H9 (cell line): Measurements from ENCODE around the gene ABCA6. TPM values are rescaled to one million over a fixed set of nuclear protein-coding genes. Genes with fewer than 3 reads are reported as not detected.

Experiments used
- DNase-seq: peaks from one replicate; pipeline ENCODE4 v3.0.0-alpha.2; 2017
- H2AFZ ChIP-seq: one replicate; pipeline ENCODE4 v1.6.1; 2013; ENCODE audit warnings: mild to moderate bottlenecking, low read length, control low read depth, moderate library complexity
- H2AK5ac ChIP-seq: 2 replicates; pipeline ENCODE4 v1.6.1; 2013; ENCODE audit warnings: low read length, control low read depth, mixed read lengths; ENCODE audit not compliant: insufficient read length
- H2BK120ac ChIP-seq: one replicate; pipeline ENCODE4 v1.6.1; 2013; ENCODE audit warnings: low read depth, mild to moderate bottlenecking, low read length, control low read depth, inconsistent platforms; ENCODE audit not compliant: poor library complexity, severe bottlenecking
- H2BK12ac ChIP-seq: 2 replicates; pipeline ENCODE4 v1.6.1; 2013; ENCODE audit warnings: low read length, control low read depth, mixed read lengths, low read depth; ENCODE audit not compliant: insufficient read length
- H2BK15ac ChIP-seq: 2 replicates; pipeline ENCODE4 v1.6.1; 2013; ENCODE audit warnings: low read depth, low read length, control low read depth
- H2BK20ac ChIP-seq: one replicate; pipeline ENCODE4 v1.6.1; 2013; ENCODE audit warnings: low read depth, mild to moderate bottlenecking, low read length, control low read depth, inconsistent platforms; ENCODE audit not compliant: poor library complexity, severe bottlenecking
- H2BK5ac ChIP-seq: 2 replicates; pipeline ENCODE4 v1.6.1; 2013; ENCODE audit warnings: low read length, control low read depth, mixed read lengths; ENCODE audit not compliant: insufficient read length
- H3K14ac ChIP-seq: 2 replicates; pipeline ENCODE4 v1.6.1; 2013; ENCODE audit warnings: low read length, control low read depth; ENCODE audit not compliant: insufficient read depth
- H3K18ac ChIP-seq: 2 replicates; pipeline ENCODE4 v1.6.1; 2013; ENCODE audit warnings: low read depth, mild to moderate bottlenecking, mixed read lengths, low read length, control low read depth; ENCODE audit not compliant: insufficient read length
- H3K23ac ChIP-seq: 2 replicates; pipeline ENCODE4 v1.6.1; 2013; ENCODE audit warnings: low read length, control low read depth, mixed read lengths, low read depth; ENCODE audit not compliant: insufficient read length
- H3K23me2 ChIP-seq: 2 replicates; pipeline ENCODE4 v1.6.1; 2013; ENCODE audit warnings: low read depth, mild to moderate bottlenecking, mixed read lengths, low read length, control low read depth; ENCODE audit not compliant: insufficient read length, poor library complexity, severe bottlenecking
- H3K27ac ChIP-seq: 2 replicates; pipeline ENCODE4 v1.5.1; 2013; ENCODE audit warnings: low read length, control low read depth, mixed read lengths, low read depth; ENCODE audit not compliant: insufficient read length
- H3K27me3 ChIP-seq: 2 replicates; pipeline ENCODE4 v1.6.1; 2013; ENCODE audit warnings: low read length, control low read depth, inconsistent platforms; ENCODE audit not compliant: insufficient read depth
- H3K4ac ChIP-seq: 2 replicates; pipeline ENCODE4 v1.6.1; 2013; ENCODE audit warnings: low read depth, mild to moderate bottlenecking, control low read depth, inconsistent platforms, low read length, moderate library complexity
- H3K4me1 ChIP-seq: 2 replicates; pipeline ENCODE4 v1.6.1; 2013; ENCODE audit warnings: low read length, control low read depth, inconsistent platforms; ENCODE audit not compliant: insufficient read depth
- H3K4me2 ChIP-seq: 2 replicates; pipeline ENCODE4 v1.6.1; 2013; ENCODE audit warnings: low read length, control low read depth, mixed read lengths; ENCODE audit not compliant: insufficient read length, insufficient read depth
- H3K56ac ChIP-seq: 2 replicates; pipeline ENCODE4 v1.6.1; 2013; ENCODE audit warnings: low read depth, mild to moderate bottlenecking, mixed read lengths, low read length, control low read depth; ENCODE audit not compliant: insufficient read length
- H3K79me1 ChIP-seq: 2 replicates; pipeline ENCODE4 v1.6.1; 2013; ENCODE audit warnings: low read depth, mild to moderate bottlenecking, moderate library complexity, low read length, control low read depth, inconsistent platforms; ENCODE audit not compliant: insufficient read depth, poor library complexity, severe bottlenecking
- H3K79me2 ChIP-seq: 2 replicates; pipeline ENCODE4 v1.6.1; 2013; ENCODE audit warnings: low read length, control low read depth, inconsistent platforms; ENCODE audit not compliant: insufficient read depth
- H3K9ac ChIP-seq: 2 replicates; pipeline ENCODE4 v1.6.1; 2013; ENCODE audit warnings: low read length, control low read depth, mixed read lengths; ENCODE audit not compliant: insufficient read length; ENCODE audit errors: extremely low read depth
- H3K9me3 ChIP-seq: one replicate; pipeline ENCODE4 v1.6.1; 2013; ENCODE audit warnings: low read depth, low read length, inconsistent platforms; ENCODE audit not compliant: control insufficient read depth
- H3T11ph ChIP-seq: one replicate; pipeline ENCODE4 v1.6.1; 2013; ENCODE audit warnings: mild to moderate bottlenecking, low read length, control low read depth, inconsistent platforms
- H4K20me1 ChIP-seq: one replicate; pipeline ENCODE4 v1.6.1; 2013; ENCODE audit not compliant: control insufficient read depth, insufficient read length, insufficient read depth
- H4K5ac ChIP-seq: 2 replicates; pipeline ENCODE4 v1.6.1; 2013; ENCODE audit warnings: low read depth, mild to moderate bottlenecking, mixed read lengths, low read length, control low read depth; ENCODE audit not compliant: insufficient read length
- H4K8ac ChIP-seq: replicated peaks from 2 replicates; pipeline ENCODE4 v1.6.1; 2013; ENCODE audit warnings: low read length, control low read depth, mixed read lengths, low read depth; ENCODE audit not compliant: insufficient read length
- H4K91ac ChIP-seq: 2 replicates; pipeline ENCODE4 v1.6.1; 2013; ENCODE audit warnings: low read depth, mild to moderate bottlenecking, moderate library complexity, mixed read lengths, low read length, control low read depth; ENCODE audit not compliant: insufficient read length
- H3K27ac Mint-ChIP-seq, 3 experiments: 2 replicates in 2 of 3; 3 replicates in 1 of 3; pipeline ENCODE4 v1.8.0; 2020 to 2021; ENCODE audit warnings: mixed read lengths in 3 of 3, mild to moderate bottlenecking in 1 of 3, moderate library complexity in 1 of 3
- H3K27me3 Mint-ChIP-seq: 2 replicates; pipeline ENCODE4 v1.8.0; 2021; ENCODE audit warnings: low read depth, mild to moderate bottlenecking, moderate library complexity, mixed read lengths
- H3K36me3 Mint-ChIP-seq, 3 experiments: 2 replicates in 2 of 3; 3 replicates in 1 of 3; pipeline ENCODE4 v1.8.0; 2020 to 2021; ENCODE audit warnings: low read depth in 3 of 3, mixed read lengths in 3 of 3; ENCODE audit not compliant: insufficient read depth in 1 of 3
- H3K4me1 Mint-ChIP-seq, 2 experiments: 2 replicates each; pipeline ENCODE4 v1.8.0; 2020; ENCODE audit warnings: mixed read lengths in 2 of 2
- H3K4me3 Mint-ChIP-seq, 2 experiments: 2 replicates in 1 of 2; 3 replicates in 1 of 2; pipeline ENCODE4 v1.8.0; 2020 to 2021; ENCODE audit warnings: mild to moderate bottlenecking in 2 of 2, mixed read lengths in 2 of 2, moderate library complexity in 1 of 2
- H3K9me3 Mint-ChIP-seq, 2 experiments: 2 replicates in 1 of 2; 3 replicates in 1 of 2; pipeline ENCODE4 v1.8.0; 2020; ENCODE audit warnings: mild to moderate bottlenecking in 2 of 2, mixed read lengths in 2 of 2, moderate library complexity in 1 of 2
- CTCF ChIP-seq: fragments of 200-600 bp; sonication (generic); conservative IDR thresholded peaks from 3 replicates; pipeline ENCODE4 v1.8.0; 2021; ENCODE audit warnings: antibody characterized with exemption, mild to moderate bottlenecking
- WGBS: extraction: QIAGEN DNeasy Blood & Tissue Kit; methylation state at CpG from one replicate; pipeline ENCODE4 v1.1.7; 2013; ENCODE audit warnings: missing lambda C conversion rate, low lambda C conversion rate, mixed read lengths; ENCODE audit not compliant: insufficient read length; ENCODE audit errors: extremely low coverage; 5-methylcytosine and 5-hydroxymethylcytosine counted together
- total RNA-seq: library from RNA; stranded (reverse); gene quantifications from 2 replicates; pipeline ENCODE4 v1.2.1, GENCODE V29; 2021

Gene ABCA6
- total RNA-seq, 1 experiment from 2014 or later = not detected

GRCh38 chr17:69134112-69134511 is 7.6 kb downstream of the ABCA6 start:
- H3K27me3 Mint-ChIP-seq = no peaks in the 10 kb centered on the region
- no peak overlapping the region for H2BK20ac ChIP-seq
- no peak overlapping the region for H3K18ac ChIP-seq
- H4K20me1 ChIP-seq = no peaks in the 10 kb centered on the region
- no peaks in the 10 kb centered on the region for H3K79me2 ChIP-seq
- no peak overlapping the region for H2BK5ac ChIP-seq
- no peak overlapping the region for H3K56ac ChIP-seq
- H3K4ac ChIP-seq = no peak overlapping the region
- H3K23ac ChIP-seq = no peak overlapping the region
- DNase-seq = no peak
- H3K27me3 ChIP-seq = no peaks in the 10 kb centered on the region
- H4K8ac ChIP-seq = no peak overlapping the region
- no peak overlapping the region for H3T11ph ChIP-seq
- H3K4me3 Mint-ChIP-seq = no peak overlapping the region
- H4K5ac ChIP-seq = no peak overlapping the region
- no CpG with 5 or more reads among the region's 3 CpGs for WGBS
- no peaks in the 10 kb centered on the region for H3K9me3 Mint-ChIP-seq
- no peak for TF ChIP-seq CTCF
- no peaks in the 10 kb centered on the region for H3K36me3 Mint-ChIP-seq
- H2BK15ac ChIP-seq = no peak overlapping the region
- no peak overlapping the region for H2BK120ac ChIP-seq
- no peak overlapping the region for H3K27ac Mint-ChIP-seq
- no peak overlapping the region for H3K27ac ChIP-seq
- no peaks in the 10 kb centered on the region for H3K9me3 ChIP-seq
- no peak overlapping the region for H3K9ac ChIP-seq
- H3K23me2 ChIP-seq = no peaks in the 10 kb centered on the region
- H3K4me1 ChIP-seq = no peaks in the 10 kb centered on the region
- peaks cover 5 to 8% of the 10 kb centered on the region in 2 experiments; a peak in 3 of 4 replicates for H3K4me1 Mint-ChIP-seq
- H4K91ac ChIP-seq = no peak overlapping the region
- H3K79me1 ChIP-seq = no peaks in the 10 kb centered on the region
- no peak overlapping the region for H3K14ac ChIP-seq
- no peak overlapping the region for H2AFZ ChIP-seq
- no peak overlapping the region for H3K4me2 ChIP-seq
- no peak overlapping the region for H2AK5ac ChIP-seq
- no peak overlapping the region for H2BK12ac ChIP-seq
